Right forelimb (tissue), 1 donor: Measurements from ENCODE around the gene KIF2A.

Experiments
- DNase-seq: peaks from one replicate; pipeline ENCODE4 v3.0.0-alpha.2; 2018

Gene KIF2A

GRCh38 chr5:62296998-62297397 is 9.0 kb upstream of the KIF2A start:
- DNase-seq, result no peak

GRCh38 chr5:62298118-62298517 is 7.9 kb upstream of the KIF2A start:
- no peak for DNase-seq

GRCh38 chr5:62299101-62299500 is 6.9 kb upstream of the KIF2A start:
- no peak for DNase-seq

- DNase-seq, result no peak
Measured at GRCh38 chr5:62299600-62299999, 6.4 kb upstream of the KIF2A start.

- no peak for DNase-seq
Measured at GRCh38 chr5:62305358-62305714, 670 bp upstream of the KIF2A start.

- DNase-seq, result no peak
Measured at GRCh38 chr5:62306323-62306895, 403 bp downstream of the KIF2A start.

GRCh38 chr5:62306896-62307689 is 1.1 kb downstream of the KIF2A start:
- DNase-seq, result peak; percentile 69

- no peak for DNase-seq
Measured at GRCh38 chr5:62308439-62308838, 2.4 kb downstream of the KIF2A start.

GRCh38 chr5:62309107-62309506 is 3.1 kb downstream of the KIF2A start:
- DNase-seq, result no peak

GRCh38 chr5:62310426-62311143 is 4.6 kb downstream of the KIF2A start:
- DNase-seq, result no peak

GRCh38 chr5:62312036-62312435 is 6.0 kb downstream of the KIF2A start:
- DNase-seq, result no peak

GRCh38 chr5:62312674-62313073 is 6.7 kb downstream of the KIF2A start:
- no peak for DNase-seq

- DNase-seq, result no peak
Measured at GRCh38 chr5:62314213-62314830, 8.3 kb downstream of the KIF2A start.

- no peak for DNase-seq
Measured at GRCh38 chr5:62315376-62316175, 9.6 kb downstream of the KIF2A start.

GRCh38 chr5:62316176-62316502 is 10.1 kb downstream of the KIF2A start:
- no peak for DNase-seq

- DNase-seq, result no peak
Measured at GRCh38 chr5:62317810-62318209, 11.8 kb downstream of the KIF2A start.

GRCh38 chr5:62322484-62322883 is 16.5 kb downstream of the KIF2A start:
- DNase-seq, result no peak

- no peak for DNase-seq
Measured at GRCh38 chr5:62326302-62326701, 20.3 kb downstream of the KIF2A start.

- no peak for DNase-seq
Measured at GRCh38 chr5:62326702-62327101, 20.7 kb downstream of the KIF2A start.

- no peak for DNase-seq
Measured at GRCh38 chr5:62327138-62328053, 21.4 kb downstream of the KIF2A start.

GRCh38 chr5:62328772-62329491 is 22.9 kb downstream of the KIF2A start:
- DNase-seq, result no peak
